Measurements from ENCODE around the gene VPS13A.

DNA sequence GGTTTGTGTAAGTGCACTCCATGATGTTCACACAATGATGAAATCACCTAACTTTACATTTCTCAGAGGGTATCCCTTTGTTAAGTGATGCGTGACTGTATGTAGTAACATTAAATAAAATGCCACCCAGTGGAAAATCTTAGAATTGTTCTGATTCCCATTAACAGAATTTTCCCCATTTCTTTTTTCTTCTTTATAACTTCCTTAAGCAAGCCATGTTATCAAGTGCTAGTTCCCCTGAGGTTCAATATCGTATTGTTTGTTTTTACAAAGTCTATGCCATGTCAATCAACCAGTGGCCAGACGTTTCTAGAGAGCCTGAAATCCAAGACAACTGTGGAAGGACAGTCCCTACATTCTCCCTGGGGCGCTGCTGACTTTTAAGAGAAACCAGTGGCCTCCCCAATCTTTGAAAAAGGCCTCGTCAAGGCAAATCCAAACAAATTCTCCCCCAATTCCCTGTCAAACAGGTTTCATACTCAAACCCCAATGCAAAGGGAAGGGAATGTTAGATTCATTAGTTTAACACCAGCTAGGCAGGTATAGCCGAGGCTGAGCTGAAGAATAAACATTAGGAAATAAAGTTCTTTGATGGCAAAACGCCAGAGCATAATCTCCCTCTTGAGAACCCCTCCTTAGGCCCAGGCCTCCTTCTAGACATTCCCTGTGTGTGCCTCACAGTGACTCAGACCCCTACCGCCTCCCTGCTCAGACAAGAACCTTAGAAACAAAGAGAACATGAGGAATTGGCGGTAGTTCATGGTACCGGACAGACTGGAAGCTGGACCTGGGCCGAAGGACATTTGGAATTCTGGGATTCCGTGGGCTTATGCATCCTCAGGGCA is 272.1 kb downstream of the VPS13A start:
- TF ChIP-seq, protein P1, sequence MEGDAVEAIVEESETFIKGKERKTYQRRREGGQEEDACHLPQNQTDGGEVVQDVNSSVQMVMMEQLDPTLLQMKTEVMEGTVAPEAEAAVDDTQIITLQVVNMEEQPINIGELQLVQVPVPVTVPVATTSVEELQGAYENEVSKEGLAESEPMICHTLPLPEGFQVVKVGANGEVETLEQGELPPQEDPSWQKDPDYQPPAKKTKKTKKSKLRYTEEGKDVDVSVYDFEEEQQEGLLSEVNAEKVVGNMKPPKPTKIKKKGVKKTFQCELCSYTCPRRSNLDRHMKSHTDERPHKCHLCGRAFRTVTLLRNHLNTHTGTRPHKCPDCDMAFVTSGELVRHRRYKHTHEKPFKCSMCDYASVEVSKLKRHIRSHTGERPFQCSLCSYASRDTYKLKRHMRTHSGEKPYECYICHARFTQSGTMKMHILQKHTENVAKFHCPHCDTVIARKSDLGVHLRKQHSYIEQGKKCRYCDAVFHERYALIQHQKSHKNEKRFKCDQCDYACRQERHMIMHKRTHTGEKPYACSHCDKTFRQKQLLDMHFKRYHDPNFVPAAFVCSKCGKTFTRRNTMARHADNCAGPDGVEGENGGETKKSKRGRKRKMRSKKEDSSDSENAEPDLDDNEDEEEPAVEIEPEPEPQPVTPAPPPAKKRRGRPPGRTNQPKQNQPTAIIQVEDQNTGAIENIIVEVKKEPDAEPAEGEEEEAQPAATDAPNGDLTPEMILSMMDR (IDR thresholded peaks at IDR 0.05 in 2 of 3, conservative IDR thresholded peaks at IDR 0.05 in 1 of 3; ENCODE audit: control insufficient read depth in 2 of 3, extremely low read depth in 1 of 3, insufficient read depth in 1 of 3, low read depth in 3 of 3, low read length in 3 of 3): no peak
- TF ChIP-seq HDGF (IDR thresholded peaks at IDR 0.05) (no peak), POLR2A (IDR thresholded peaks at IDR 0.05; ENCODE audit: low read depth, low read length) (no peak)
